Mucosa of stomach (tissue), 1 donor: ENCODE measurements around the gene COLEC12.
"Not testable (repeated sequence)": the region's sequence is repeated elsewhere in the genome, so short reads cannot be mapped to it uniquely, and the experiment has no call there.

Source experiments
- H3K27me3 ChIP-seq: one replicate; pipeline ENCODE4 v1.7.0; 2013; ENCODE audit warnings: mild to moderate bottlenecking, low read length; ENCODE audit not compliant: control insufficient read depth, insufficient read depth
- H3K36me3 ChIP-seq: one replicate; pipeline ENCODE4 v1.7.0; 2013; ENCODE audit warnings: low read length; ENCODE audit not compliant: control insufficient read depth, insufficient read depth
- H3K4me1 ChIP-seq: one replicate; pipeline ENCODE4 v1.7.0; 2013; ENCODE audit warnings: mild to moderate bottlenecking, low read length; ENCODE audit not compliant: control insufficient read depth, insufficient read depth
- H3K4me3 ChIP-seq: one replicate; pipeline ENCODE4 v1.7.0; 2013; ENCODE audit warnings: low read length
- H3K9ac ChIP-seq: one replicate; pipeline ENCODE4 v1.7.0; 2013; ENCODE audit warnings: mild to moderate bottlenecking, low read length, moderate library complexity
- H3K9me3 ChIP-seq: one replicate; pipeline ENCODE4 v1.7.0; 2013; ENCODE audit warnings: mild to moderate bottlenecking, low read length, moderate library complexity; ENCODE audit not compliant: control insufficient read depth
- donor health status: Pancreatic carcinoma.

COLEC12 gene

GRCh38 chr18:310042-310441 lies 190.5 kb downstream of the COLEC12 start:
- Histone ChIP-seq H3K4me3 (no peak overlapping the region), H3K27me3 (no peaks in the 10 kb centered on the region), H3K9ac (no peak overlapping the region), H3K9me3 (no peaks in the 10 kb centered on the region), H3K36me3 (no peaks in the 10 kb centered on the region), H3K4me1 (no peaks in the 10 kb centered on the region)

GRCh38 chr18:308086-308485 lies 192.4 kb downstream of the COLEC12 start:
- H3K9me3 ChIP-seq, H3K4me3 ChIP-seq, H3K9ac ChIP-seq, H3K27me3 ChIP-seq, H3K4me1 ChIP-seq, H3K36me3 ChIP-seq: not testable (repeated sequence)

DNA sequence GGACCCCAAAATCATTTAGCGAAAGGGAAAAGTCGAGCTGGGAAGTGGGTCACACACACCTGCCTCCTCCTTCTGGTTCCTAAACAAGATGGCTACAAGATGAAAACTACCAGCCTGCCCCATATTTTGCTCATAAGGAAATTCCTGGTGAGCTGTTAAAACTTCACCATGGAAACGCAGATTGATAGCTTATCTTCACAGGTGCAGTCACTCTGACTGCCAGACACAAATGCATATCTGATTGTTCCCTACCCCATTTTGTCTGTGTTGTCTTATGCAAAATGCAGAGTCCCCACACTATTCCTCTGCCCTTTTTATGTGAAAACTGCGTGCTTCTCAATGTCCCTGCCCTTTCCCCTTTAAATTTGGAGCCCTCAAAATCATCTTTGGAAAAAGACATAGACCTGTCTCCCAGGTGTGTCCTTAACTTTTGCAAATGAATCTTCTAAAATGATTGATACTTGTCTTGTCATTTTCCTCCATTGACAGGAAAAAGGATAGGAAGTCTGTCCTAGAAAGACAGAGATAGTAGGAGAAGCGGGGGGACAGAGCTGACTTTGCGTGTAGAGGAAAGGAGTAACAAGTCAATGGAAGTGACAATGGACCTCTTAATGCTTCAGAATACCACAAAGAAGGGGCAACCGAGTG lies 193.8 kb downstream of the COLEC12 start:
- H3K9ac ChIP-seq = no peak overlapping the region
- H3K4me1 ChIP-seq = no peaks in the 10 kb centered on the region
- H3K27me3 ChIP-seq = no peaks in the 10 kb centered on the region
- H3K9me3 ChIP-seq = no peaks in the 10 kb centered on the region
- no peak overlapping the region for H3K4me3 ChIP-seq
- no peaks in the 10 kb centered on the region for H3K36me3 ChIP-seq

- Histone ChIP-seq H3K4me3 (no peak overlapping the region), H3K4me1 (no peaks in the 10 kb centered on the region), H3K9me3 (no peaks in the 10 kb centered on the region), H3K27me3 (no peaks in the 10 kb centered on the region), H3K36me3 (no peaks in the 10 kb centered on the region), H3K9ac (no peak overlapping the region)
Measured at GRCh38 chr18:305003-305501, 195.4 kb downstream of the COLEC12 start.

- no peak overlapping the region for H3K4me3 ChIP-seq
- H3K27me3 ChIP-seq = no peaks in the 10 kb centered on the region
- H3K9ac ChIP-seq = no peak overlapping the region
- H3K36me3 ChIP-seq = no peaks in the 10 kb centered on the region
- no peaks in the 10 kb centered on the region for H3K9me3 ChIP-seq
- H3K4me1 ChIP-seq = no peaks in the 10 kb centered on the region
Measured at GRCh38 chr18:303607-304006, 196.9 kb downstream of the COLEC12 start.

GRCh38 chr18:303011-303410 lies 197.5 kb downstream of the COLEC12 start:
- Histone ChIP-seq H3K9me3 (no peaks in the 10 kb centered on the region), H3K4me3 (no peak overlapping the region), H3K9ac (no peak overlapping the region), H3K36me3 (no peaks in the 10 kb centered on the region), H3K27me3 (no peaks in the 10 kb centered on the region), H3K4me1 (no peaks in the 10 kb centered on the region)

DNA sequence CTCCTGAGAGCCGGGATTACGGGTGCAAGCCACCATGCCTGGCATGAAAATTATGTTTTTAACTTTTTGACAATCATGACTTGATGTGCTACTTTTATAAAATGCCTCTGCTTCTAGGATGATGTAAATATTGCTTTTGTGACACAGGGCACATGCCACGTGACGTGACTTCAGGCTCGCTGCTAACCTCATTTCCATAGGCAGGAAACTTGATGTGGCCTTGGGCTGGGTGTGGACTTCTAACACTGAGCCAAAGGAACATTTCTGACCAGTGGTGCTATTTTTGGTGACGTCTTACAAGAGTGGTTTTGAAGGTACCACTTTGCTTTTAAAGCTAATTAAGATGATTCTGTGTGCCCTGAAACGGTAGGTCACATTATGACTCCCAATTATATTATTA lies 198.4 kb downstream of the COLEC12 start:
- Histone ChIP-seq H3K9me3 (no peaks in the 10 kb centered on the region), H3K27me3 (no peaks in the 10 kb centered on the region), H3K36me3 (no peaks in the 10 kb centered on the region), H3K4me1 (no peaks in the 10 kb centered on the region), H3K9ac (no peak overlapping the region), H3K4me3 (no peak overlapping the region)

DNA sequence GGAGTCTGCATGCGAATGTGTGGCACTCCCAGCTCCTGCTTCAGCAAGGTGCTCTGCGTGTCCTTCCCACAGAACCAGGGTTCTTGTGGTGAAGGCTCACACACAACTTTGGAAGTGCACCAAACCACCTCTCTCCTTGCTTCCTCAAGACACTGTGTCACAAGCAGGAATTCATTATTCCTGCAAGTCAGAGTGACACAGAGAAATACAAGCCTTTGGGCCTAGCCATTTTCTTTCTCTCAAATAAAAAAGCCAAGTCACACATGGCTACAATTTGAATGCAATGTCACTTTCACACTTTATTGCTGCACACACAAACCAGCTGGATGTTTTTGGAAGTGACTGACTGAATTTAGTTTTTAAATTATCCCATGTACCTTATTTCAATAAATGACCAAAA lies 202.6 kb downstream of the COLEC12 start:
- Histone ChIP-seq H3K9ac (no peak overlapping the region), H3K36me3 (no peaks in the 10 kb centered on the region), H3K27me3 (no peaks in the 10 kb centered on the region), H3K4me3 (no peak overlapping the region), H3K9me3 (no peaks in the 10 kb centered on the region), H3K4me1 (no peaks in the 10 kb centered on the region)

DNA sequence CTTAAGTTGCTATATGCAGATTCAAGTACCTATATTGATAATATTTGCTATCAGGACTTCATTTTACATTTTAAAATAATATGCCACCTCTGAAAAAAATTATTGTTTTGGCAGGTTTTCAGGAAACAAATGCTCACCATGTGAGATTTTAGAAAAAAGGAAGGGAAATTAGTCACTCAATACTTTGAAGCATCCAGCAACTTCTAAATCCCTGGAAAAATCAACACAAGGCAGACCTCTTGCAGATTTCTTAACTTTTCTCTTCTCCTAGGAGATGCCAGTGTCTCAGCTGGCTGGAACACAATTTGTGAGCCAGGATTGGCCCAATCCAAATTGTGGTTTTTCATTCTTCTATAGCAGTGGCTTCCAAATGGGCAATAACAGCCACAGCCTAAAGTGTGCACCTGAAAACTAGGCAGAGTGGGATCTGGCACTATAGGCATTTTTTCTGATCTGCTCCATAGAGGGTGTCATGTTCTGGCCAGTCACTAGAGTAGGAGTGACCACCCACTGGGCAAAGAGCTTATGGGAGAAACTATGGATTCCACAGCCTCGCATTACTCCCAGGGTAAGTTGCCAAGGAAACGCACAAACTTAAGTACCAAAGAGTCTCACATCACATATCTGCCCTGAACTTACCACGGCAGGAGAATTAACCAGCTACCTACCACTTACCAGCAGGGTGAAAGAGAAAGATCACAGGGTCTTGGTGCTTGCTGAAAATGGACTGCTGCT lies 204.6 kb downstream of the COLEC12 start:
- H3K9me3 ChIP-seq = no peaks in the 10 kb centered on the region
- H3K4me1 ChIP-seq = no peaks in the 10 kb centered on the region
- H3K4me3 ChIP-seq = no peak overlapping the region
- H3K9ac ChIP-seq = no peak overlapping the region
- H3K36me3 ChIP-seq = no peaks in the 10 kb centered on the region
- no peaks in the 10 kb centered on the region for H3K27me3 ChIP-seq

GRCh38 chr18:294566-294965 lies 205.9 kb downstream of the COLEC12 start:
- H3K9ac ChIP-seq = no peak overlapping the region
- H3K36me3 ChIP-seq = no peaks in the 10 kb centered on the region
- no peak overlapping the region for H3K4me3 ChIP-seq
- no peaks in the 10 kb centered on the region for H3K27me3 ChIP-seq
- no peaks in the 10 kb centered on the region for H3K9me3 ChIP-seq
- H3K4me1 ChIP-seq = no peaks in the 10 kb centered on the region

- Histone ChIP-seq H3K9ac (no peak overlapping the region), H3K4me3 (no peak overlapping the region), H3K36me3 (no peaks in the 10 kb centered on the region), H3K4me1 (no peaks in the 10 kb centered on the region), H3K9me3 (no peaks in the 10 kb centered on the region), H3K27me3 (no peaks in the 10 kb centered on the region)
Measured at GRCh38 chr18:293536-293935, 207.0 kb downstream of the COLEC12 start.

- no peak overlapping the region for H3K9ac ChIP-seq
- no peak overlapping the region for H3K4me3 ChIP-seq
- H3K9me3 ChIP-seq = no peaks in the 10 kb centered on the region
- no peaks in the 10 kb centered on the region for H3K36me3 ChIP-seq
- no peaks in the 10 kb centered on the region for H3K4me1 ChIP-seq
- no peaks in the 10 kb centered on the region for H3K27me3 ChIP-seq
Measured at GRCh38 chr18:292271-292670, 208.2 kb downstream of the COLEC12 start.
